DOHH2 (cell line): ENCODE measurements around the gene FSHR.

Source experiments
- CTCF ChIP-seq: fragments of 200-600 bp; sonication (generic); IDR thresholded peaks from one replicate; pipeline ENCODE4 v1.5.1; 2014; ENCODE audit warnings: antibody characterized with exemption, mild to moderate bottlenecking, low read depth, low read length; ENCODE audit not compliant: poor library complexity, severe bottlenecking
- EZH2phosphoT487 ChIP-seq: fragments of 200-600 bp; sonication (generic); IDR thresholded peaks from 2 replicates; pipeline ENCODE4 v1.6.1; 2017; ENCODE audit warnings: borderline replicate concordance, mild to moderate bottlenecking, antibody characterized with exemption, low read length, moderate library complexity, mixed read lengths

- TF ChIP-seq EZH2phosphoT487 (no peak), CTCF (no peak)
These were observed 83.6 kb downstream of the FSHR start for GRCh38 chr2:49070716-49071115.
